Mesendoderm (in vitro differentiated cells): ENCODE results near the gene ARHGAP10.

Experiments used
- DNase-seq: peaks from one replicate; pipeline ENCODE4 v3.0.0; 2013
- H2AK5ac ChIP-seq: 2 replicates; pipeline ENCODE4 v1.6.1; 2013; ENCODE audit warnings: low read length, inconsistent platforms
- H2BK120ac ChIP-seq: 2 replicates; pipeline ENCODE4 v1.6.1; 2013; ENCODE audit warnings: low read depth, mild to moderate bottlenecking, low read length, moderate library complexity, mixed read lengths
- H2BK15ac ChIP-seq: replicated peaks from 2 replicates; pipeline ENCODE4 v1.6.1; 2013; ENCODE audit warnings: low read depth, mild to moderate bottlenecking, moderate library complexity
- H2BK5ac ChIP-seq: 2 replicates; pipeline ENCODE4 v1.6.1; 2013; ENCODE audit warnings: low read length, inconsistent platforms
- H3K18ac ChIP-seq: 2 replicates; pipeline ENCODE4 v1.6.1; 2013; ENCODE audit warnings: mild to moderate bottlenecking, low read length, mixed read lengths
- H3K23ac ChIP-seq: one replicate; pipeline ENCODE4 v1.6.1; 2013; ENCODE audit warnings: low read length
- H3K27ac ChIP-seq: 2 replicates; pipeline ENCODE4 v1.5.1; 2013; ENCODE audit warnings: low read depth, mild to moderate bottlenecking, inconsistent platforms, low read length, moderate library complexity
- H3K27me3 ChIP-seq: 2 replicates; pipeline ENCODE4 v1.6.1; 2013; ENCODE audit warnings: low read length, control low read depth, mild to moderate bottlenecking, inconsistent platforms; ENCODE audit not compliant: insufficient read depth, poor library complexity
- H3K36me3 ChIP-seq: 2 replicates; pipeline ENCODE4 v1.6.1; 2013; ENCODE audit warnings: low read length, inconsistent platforms; ENCODE audit not compliant: control insufficient read depth, insufficient read depth
- H3K4ac ChIP-seq: one replicate; pipeline ENCODE4 v1.6.1; 2013; ENCODE audit warnings: low read depth, mild to moderate bottlenecking, low read length, moderate library complexity
- H3K4me1 ChIP-seq: 2 replicates; pipeline ENCODE4 v1.6.1; 2013; ENCODE audit warnings: low read depth, low read length, inconsistent platforms; ENCODE audit not compliant: control insufficient read depth
- H3K4me2 ChIP-seq: 2 replicates; pipeline ENCODE4 v1.6.1; 2013; ENCODE audit warnings: low read length
- H3K4me3 ChIP-seq: 2 replicates; pipeline ENCODE4 v1.5.1; 2013; ENCODE audit warnings: mild to moderate bottlenecking, low read length
- H3K56ac ChIP-seq: one replicate; pipeline ENCODE4 v1.6.1; 2013; ENCODE audit warnings: low read length
- H3K79me1 ChIP-seq: 2 replicates; pipeline ENCODE4 v1.6.1; 2013; ENCODE audit warnings: low read length, inconsistent platforms
- H3K79me2 ChIP-seq: 2 replicates; pipeline ENCODE4 v1.6.1; 2013; ENCODE audit warnings: mild to moderate bottlenecking, low read length; ENCODE audit not compliant: control insufficient read depth, insufficient read depth
- H3K9ac ChIP-seq: 2 replicates; pipeline ENCODE4 v1.6.1; 2013; ENCODE audit warnings: low read length, inconsistent platforms
- H4K5ac ChIP-seq: one replicate; pipeline ENCODE4 v1.6.1; 2013; ENCODE audit warnings: low read length
- H4K8ac ChIP-seq: one replicate; pipeline ENCODE4 v1.6.1; 2013; ENCODE audit warnings: low read depth, mild to moderate bottlenecking, control low read depth, low read length, moderate library complexity
- WGBS: extraction: QIAGEN DNeasy Blood & Tissue Kit; methylation state at CpG from one replicate; pipeline ENCODE4 v1.1.7; 2013; ENCODE audit warnings: low lambda C conversion rate, missing lambda C conversion rate; ENCODE audit not compliant: insufficient coverage; ENCODE audit errors: extremely low coverage; 5-methylcytosine and 5-hydroxymethylcytosine counted together

Gene ARHGAP10

GRCh38 chr4:148015058-148015457 is 283.2 kb downstream of the ARHGAP10 start:
- WGBS, result no CpG with 5 or more reads among the region's 2 CpGs

GRCh38 chr4:148015468-148015867 is 283.6 kb downstream of the ARHGAP10 start:
- Histone ChIP-seq H3K4me2 (no peak overlapping the region), H3K79me2 (no peaks in the 10 kb centered on the region), H3K27me3 (no peaks in the 10 kb centered on the region), H2AK5ac (peak overlapping the region; percentile 76), H2BK15ac (peak overlapping the region; percentile 42), H3K4ac (peak overlapping the region; percentile 70), H3K23ac (no peak overlapping the region), H3K36me3 (no peaks in the 10 kb centered on the region), H3K27ac (no peak overlapping the region), H3K4me3 (no peak overlapping the region), H4K5ac (peak overlapping the region; percentile 6), H3K18ac (peak overlapping the region; percentile 29), H3K4me1 (peaks cover 9% of the 10 kb centered on the region), H2BK5ac (peak overlapping the region; percentile 74), H3K79me1 (no peaks in the 10 kb centered on the region), H2BK120ac (no peak overlapping the region), H4K8ac (no peak overlapping the region), H3K56ac (peak overlapping the region; percentile 69), H3K9ac (no peak overlapping the region)
- no CpG with 5 or more reads among the region's 8 CpGs for WGBS
- no peak for DNase-seq

More at GRCh38 chr4:148015058-148015457, 283.2 kb downstream of the ARHGAP10 start:
- Histone ChIP-seq H2BK5ac (no peak overlapping the region), H3K27me3 (no peaks in the 10 kb centered on the region), H3K56ac (peak overlapping the region; percentile 69), H3K27ac (no peak overlapping the region), H3K79me1 (no peaks in the 10 kb centered on the region), H4K5ac (no peak overlapping the region), H3K9ac (no peak overlapping the region), H2AK5ac (no peak overlapping the region), H2BK120ac (no peak overlapping the region), H3K4me2 (no peak overlapping the region), H4K8ac (no peak overlapping the region), H3K4me1 (peaks cover 9% of the 10 kb centered on the region), H3K79me2 (no peaks in the 10 kb centered on the region), H3K36me3 (no peaks in the 10 kb centered on the region), H3K18ac (peak overlapping the region; percentile 29), H2BK15ac (peak overlapping the region; percentile 42), H3K23ac (no peak overlapping the region), H3K4me3 (no peak overlapping the region), H3K4ac (no peak overlapping the region)
- DNase-seq, result peak; percentile 84

- no peaks in the 10 kb centered on the region for H3K27me3 ChIP-seq
- H3K9ac ChIP-seq, result no peak overlapping the region
- H3K79me1 ChIP-seq, result no peaks in the 10 kb centered on the region
- no peak overlapping the region for H3K4me2 ChIP-seq
- no peak overlapping the region for H2BK5ac ChIP-seq
- no peak overlapping the region for H2AK5ac ChIP-seq
- no peaks in the 10 kb centered on the region for H3K36me3 ChIP-seq
- DNase-seq, result no peak
- H3K4ac ChIP-seq, result peak overlapping the region; percentile 43
- no peak overlapping the region for H4K5ac ChIP-seq
- no peak overlapping the region for H2BK120ac ChIP-seq
- no peak overlapping the region for H4K8ac ChIP-seq
- H3K23ac ChIP-seq, result no peak overlapping the region
- peak overlapping the region; percentile 10 for H3K56ac ChIP-seq
- WGBS, result no CpG with 5 or more reads among the region's 6 CpGs
- no peak overlapping the region for H3K4me3 ChIP-seq
- H3K27ac ChIP-seq, result no peak overlapping the region
- H3K79me2 ChIP-seq, result no peaks in the 10 kb centered on the region
- H3K18ac ChIP-seq, result peak overlapping the region; percentile 85
- H2BK15ac ChIP-seq, result peak overlapping the region; percentile 42
- peaks cover 9% of the 10 kb centered on the region for H3K4me1 ChIP-seq
These were observed 284.3 kb downstream of the ARHGAP10 start for GRCh38 chr4:148016063-148016637.

- Histone ChIP-seq H3K56ac (no peak overlapping the region), H3K4ac (no peak overlapping the region), H2BK15ac (no peak overlapping the region), H3K27ac (no peak overlapping the region), H3K36me3 (no peaks in the 10 kb centered on the region), H3K27me3 (no peaks in the 10 kb centered on the region), H2BK5ac (no peak overlapping the region), H2AK5ac (no peak overlapping the region), H4K5ac (no peak overlapping the region), H3K4me3 (no peak overlapping the region), H3K79me2 (no peaks in the 10 kb centered on the region), H3K4me2 (no peak overlapping the region), H3K23ac (no peak overlapping the region), H4K8ac (peak overlapping the region; percentile 56), H3K79me1 (no peaks in the 10 kb centered on the region), H2BK120ac (peak overlapping the region; percentile 67), H3K18ac (no peak overlapping the region), H3K4me1 (peaks cover 9% of the 10 kb centered on the region), H3K9ac (no peak overlapping the region)
- peak; percentile 52 for DNase-seq
- WGBS, result no CpG with 5 or more reads among the region's 5 CpGs
These were observed 285.9 kb downstream of the ARHGAP10 start for GRCh38 chr4:148017801-148018200.

GRCh38 chr4:148021686-148022085 is 289.8 kb downstream of the ARHGAP10 start:
- no peak overlapping the region for H4K5ac ChIP-seq
- H2AK5ac ChIP-seq, result no peak overlapping the region
- DNase-seq, result no peak
- H3K56ac ChIP-seq, result no peak overlapping the region
- H3K36me3 ChIP-seq, result no peaks in the 10 kb centered on the region
- no peak overlapping the region for H2BK5ac ChIP-seq
- no peak overlapping the region for H3K4me2 ChIP-seq
- no peaks in the 10 kb centered on the region for H3K27me3 ChIP-seq
- WGBS, result no CpG with 5 or more reads among the region's 1 CpG
- H3K18ac ChIP-seq, result no peak overlapping the region
- H3K79me1 ChIP-seq, result no peaks in the 10 kb centered on the region
- H3K4me3 ChIP-seq, result no peak overlapping the region
- no peak overlapping the region for H3K27ac ChIP-seq
- no peak overlapping the region for H3K23ac ChIP-seq
- peaks cover 2% of the 10 kb centered on the region for H3K4me1 ChIP-seq
- H3K9ac ChIP-seq, result no peak overlapping the region
- H2BK120ac ChIP-seq, result no peak overlapping the region
- H3K4ac ChIP-seq, result no peak overlapping the region
- peak overlapping the region; percentile 56 for H4K8ac ChIP-seq
- H2BK15ac ChIP-seq, result no peak overlapping the region
- H3K79me2 ChIP-seq, result no peaks in the 10 kb centered on the region

- Histone ChIP-seq H2AK5ac (no peak overlapping the region), H3K4me1 (peaks cover 2% of the 10 kb centered on the region), H4K8ac (no peak overlapping the region), H3K4me2 (no peak overlapping the region), H3K27me3 (no peaks in the 10 kb centered on the region), H3K27ac (no peak overlapping the region), H3K79me1 (no peaks in the 10 kb centered on the region), H2BK15ac (no peak overlapping the region), H3K23ac (no peak overlapping the region), H2BK120ac (no peak overlapping the region), H4K5ac (no peak overlapping the region), H3K56ac (no peak overlapping the region), H3K4ac (no peak overlapping the region), H3K4me3 (no peak overlapping the region), H2BK5ac (no peak overlapping the region), H3K18ac (no peak overlapping the region), H3K79me2 (no peaks in the 10 kb centered on the region), H3K9ac (no peak overlapping the region), H3K36me3 (no peaks in the 10 kb centered on the region)
- WGBS, result no CpG with 5 or more reads among the region's 6 CpGs
- DNase-seq, result no peak
These were observed 291.1 kb downstream of the ARHGAP10 start for GRCh38 chr4:148022975-148023374.
